ENCODE measurements around the gene KIT.

Gene KIT

DNA sequence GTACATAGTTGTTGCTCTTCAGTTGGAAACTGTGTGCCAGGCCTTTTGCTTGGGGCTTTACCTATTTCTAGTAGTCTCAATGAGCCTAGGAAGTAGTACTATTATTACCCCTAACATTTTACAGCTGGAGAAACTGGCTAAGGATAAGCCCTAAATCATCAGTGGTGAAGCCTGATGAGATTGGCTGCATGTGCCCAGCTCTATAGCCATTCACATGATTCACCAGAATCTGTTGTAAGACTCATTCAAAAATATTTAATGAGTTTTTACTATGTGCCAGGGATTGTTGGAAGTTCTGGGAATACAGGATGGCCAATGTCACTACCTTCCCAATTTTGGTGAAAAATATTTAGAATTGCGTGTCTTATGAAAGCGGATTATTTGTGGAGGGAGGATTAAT, 2.8 kb downstream of the KIT start:
- no peak for FAIRE-seq
- no peak for DNase-seq (ENCODE audit: low spot score)

DNA sequence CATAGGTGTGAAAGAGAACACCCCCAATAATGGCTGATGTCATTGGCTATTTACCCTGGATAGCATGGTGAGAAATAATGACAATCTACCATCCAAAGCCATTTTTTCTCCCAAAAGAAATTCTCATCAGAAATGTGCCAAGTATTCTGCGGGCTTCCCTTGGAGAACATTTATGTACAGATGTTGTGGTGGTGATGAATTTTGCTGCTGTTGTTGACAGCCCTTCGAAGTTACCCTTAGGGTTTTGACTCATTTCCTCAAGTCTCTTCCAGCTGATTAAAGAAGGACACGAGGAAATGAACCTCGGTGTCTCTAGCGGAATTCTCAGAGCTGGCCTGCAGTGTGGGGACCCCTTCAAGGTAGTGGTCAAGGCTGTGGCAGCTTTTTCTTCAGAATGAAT, 3.4 kb downstream of the KIT start:
- FAIRE-seq, result no peak

DNA sequence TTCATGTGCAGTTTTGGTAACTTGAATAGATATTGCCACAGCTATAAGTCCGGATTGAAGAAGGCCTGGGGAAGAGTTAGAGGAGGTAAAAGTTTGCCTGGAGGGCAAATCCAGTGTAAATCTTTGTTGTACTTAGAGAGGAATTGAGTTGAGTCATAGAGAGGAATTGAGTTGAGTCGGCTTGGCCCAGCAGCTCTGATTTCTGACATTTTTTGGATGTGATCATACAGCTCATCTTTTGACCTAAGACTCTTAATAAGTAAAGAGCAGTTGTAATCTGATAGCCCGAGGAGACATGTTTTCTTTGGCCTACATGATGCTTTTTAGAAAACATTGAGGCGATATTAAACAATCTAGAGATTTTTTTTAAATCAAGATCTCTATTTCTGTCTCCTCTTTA, 3.9 kb downstream of the KIT start:
- FAIRE-seq, result no peak
- DNase-seq (ENCODE audit: low spot score), result peak; percentile 52

More for the DNA sequence above, 3.4 kb downstream of the KIT start:
- DNase-seq (ENCODE audit: low spot score), result no peak

DNA sequence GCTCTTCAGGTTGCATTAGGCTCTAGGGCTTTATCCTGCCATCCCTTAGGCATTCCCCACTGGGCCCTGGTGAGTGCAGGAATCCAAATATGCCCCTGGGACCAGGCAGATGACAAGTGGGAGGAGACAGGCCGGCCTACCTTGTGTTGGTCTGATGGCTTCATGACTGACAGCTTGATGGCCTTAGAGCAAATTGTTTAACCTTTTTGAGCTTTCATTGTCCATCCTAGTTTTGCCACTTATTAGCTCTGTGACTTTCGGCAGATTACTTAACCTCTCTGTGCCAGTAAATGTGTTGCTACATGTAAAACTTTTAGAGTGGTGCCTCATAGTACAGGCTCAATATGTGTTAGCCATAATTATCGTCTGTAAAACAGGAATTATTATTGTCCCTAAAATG, 4.4 kb downstream of the KIT start:
- DNase-seq (ENCODE audit: low spot score) (no peak), FAIRE-seq (no peak)

DNA sequence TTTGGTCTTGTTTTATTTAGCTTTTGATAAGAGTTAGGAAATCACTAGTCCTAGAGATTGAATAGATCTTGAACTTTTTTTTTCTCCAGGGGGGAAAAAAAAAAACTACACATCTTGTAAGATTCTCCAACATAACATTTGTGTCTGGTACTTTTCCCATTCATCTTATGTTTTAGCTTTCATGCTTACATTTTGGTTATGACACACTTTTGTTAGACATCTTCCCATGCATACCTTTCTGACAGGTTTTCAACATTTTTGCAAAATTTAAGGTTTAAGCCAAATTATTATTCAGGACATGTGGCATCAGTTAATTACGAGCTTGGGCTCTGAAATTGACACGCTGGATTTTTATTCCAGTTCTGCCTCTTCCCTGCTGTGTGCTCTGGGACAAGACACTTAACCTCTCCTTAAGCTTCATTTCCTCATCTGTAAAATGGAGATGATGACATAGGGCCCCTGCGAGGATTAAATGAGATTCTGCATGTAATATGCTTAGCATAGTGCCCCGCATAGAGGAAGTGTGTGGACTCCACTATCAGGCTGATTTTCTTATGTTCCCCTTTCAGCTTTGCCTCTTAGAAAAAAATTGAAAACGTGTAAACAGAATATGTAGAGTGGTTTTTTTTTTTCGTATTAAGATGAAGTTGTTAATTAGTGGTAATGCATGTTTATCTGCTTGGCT, 5.3 kb downstream of the KIT start:
- no peak for DNase-seq (ENCODE audit: low spot score)

DNA sequence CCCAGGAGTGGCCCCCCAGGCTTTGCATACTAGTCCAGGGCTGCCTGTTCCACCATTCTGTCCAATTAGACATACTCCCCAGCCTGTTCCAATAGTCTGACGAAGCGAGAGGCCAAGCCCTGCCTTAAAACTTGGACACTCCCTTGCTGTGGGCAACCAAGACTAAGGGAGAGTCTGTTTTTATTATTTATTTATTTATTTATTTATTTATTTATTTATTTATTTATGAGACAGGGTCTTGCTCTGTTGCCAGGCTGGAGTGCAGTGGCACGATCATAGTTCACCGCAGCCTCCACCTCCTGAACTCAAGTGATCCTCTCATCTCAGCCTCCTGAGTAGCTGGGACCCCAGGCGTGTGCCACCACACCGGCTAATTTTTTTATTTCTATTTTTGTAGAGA, 6.6 kb downstream of the KIT start:
- FAIRE-seq (no peak), DNase-seq (ENCODE audit: low spot score) (no peak)

More for the DNA sequence above, 5.3 kb downstream of the KIT start:
- no peak for FAIRE-seq

DNA sequence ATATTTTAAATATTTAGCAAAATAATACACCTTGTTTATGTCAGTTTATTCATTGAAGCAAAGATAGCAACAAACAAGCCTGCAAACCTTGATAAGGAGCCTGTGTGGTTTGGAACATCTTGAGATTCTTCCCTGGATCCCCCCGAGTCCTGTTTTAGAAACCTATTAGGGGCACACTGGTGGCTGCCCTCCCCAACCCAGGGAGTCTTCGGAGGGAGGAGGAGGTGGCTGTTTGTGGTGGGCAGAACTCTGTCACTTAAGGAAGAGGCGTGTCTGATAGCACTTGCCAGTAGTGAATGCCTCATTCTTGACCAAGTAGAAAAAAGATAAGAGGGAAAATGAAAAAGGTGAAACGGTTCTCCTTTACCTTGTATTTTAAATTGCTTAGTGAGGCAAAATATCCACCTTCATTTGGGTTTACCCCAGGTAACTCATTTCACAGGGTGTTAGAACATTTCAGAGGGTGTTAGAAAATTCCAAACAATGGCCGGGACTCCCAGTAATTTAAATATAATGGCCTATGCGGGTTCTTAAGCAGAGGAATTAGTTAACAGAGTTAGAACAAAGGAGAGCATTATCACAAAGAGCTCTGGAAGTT, 10.4 kb downstream of the KIT start:
- FAIRE-seq (no peak), DNase-seq (ENCODE audit: low spot score) (no peak)

DNA sequence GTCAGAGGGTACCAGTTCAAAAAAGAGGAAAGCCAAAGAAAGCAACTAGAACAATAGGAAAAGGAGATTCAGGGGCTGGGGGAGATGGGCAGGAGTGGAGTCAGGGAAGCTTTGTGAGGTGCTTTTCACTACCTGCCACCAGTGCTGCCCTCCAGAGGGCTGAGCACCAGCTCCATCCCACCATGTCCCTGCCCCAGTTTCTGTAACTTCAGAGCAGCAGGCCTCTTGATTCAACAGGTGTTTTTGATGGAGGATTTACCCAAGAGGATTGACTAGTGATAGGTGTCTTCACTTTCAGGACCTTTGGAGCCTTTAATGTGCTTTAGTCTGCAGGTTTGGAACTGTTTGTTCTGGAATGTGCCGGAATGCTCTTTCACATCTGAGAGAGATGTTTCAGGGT, 12.1 kb downstream of the KIT start:
- FAIRE-seq, result no peak
- no peak for DNase-seq (ENCODE audit: low spot score)

DNA sequence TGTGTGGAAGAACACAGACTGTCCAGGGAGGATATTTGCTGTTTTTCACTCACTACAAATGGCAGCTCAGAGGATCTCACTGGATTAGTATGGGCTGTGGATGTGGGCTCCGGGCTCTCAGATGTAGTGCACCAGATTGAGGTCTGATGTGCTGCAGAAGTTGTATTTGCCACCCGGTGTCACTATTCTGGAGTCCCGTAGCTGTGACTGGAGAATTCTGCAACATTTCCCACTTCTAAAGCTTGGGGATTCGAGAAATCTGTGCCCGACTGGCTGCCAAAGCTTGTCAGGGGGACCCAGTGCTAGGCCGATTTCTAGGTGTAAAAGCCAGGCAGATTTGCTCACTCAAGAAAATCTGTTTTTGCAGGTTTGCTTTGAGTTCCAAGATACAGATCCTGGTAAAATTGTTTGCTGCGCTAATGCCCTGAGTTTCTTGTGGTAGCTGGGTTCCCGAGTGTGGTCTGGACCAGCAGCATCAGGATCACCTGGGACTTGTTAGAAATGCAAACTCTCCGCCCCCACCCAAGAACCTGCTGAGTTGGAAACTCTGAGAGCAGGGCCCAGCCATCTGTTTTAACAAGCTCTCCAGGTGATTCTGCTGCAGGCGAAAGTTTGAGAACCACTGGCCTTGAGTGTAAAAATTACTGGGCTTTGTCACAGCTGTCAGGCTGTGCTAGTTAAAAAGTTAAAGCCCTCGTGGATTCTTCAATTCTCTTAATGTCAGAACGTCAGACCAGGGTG, 18.1 kb downstream of the KIT start:
- FAIRE-seq (no peak), DNase-seq (ENCODE audit: low spot score) (no peak)

DNA sequence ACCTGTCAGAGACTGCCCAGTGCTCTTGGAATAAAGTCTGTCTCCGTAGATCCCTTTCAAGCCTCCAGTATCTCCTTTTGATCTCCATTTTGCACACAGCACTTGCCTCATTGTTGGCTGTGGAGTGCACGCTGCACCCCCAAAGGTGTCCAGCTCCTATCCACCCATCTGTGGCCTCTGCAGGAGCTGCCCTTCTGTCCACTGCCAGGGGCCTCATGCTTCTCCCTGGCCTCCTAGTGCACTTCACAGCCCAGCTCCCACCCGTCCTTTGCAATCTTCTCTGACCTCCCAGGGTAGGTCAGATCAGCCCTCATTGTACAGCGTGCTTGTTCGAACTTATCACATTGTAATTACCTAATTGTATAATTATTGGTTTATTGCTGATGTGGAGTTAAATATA, 18.9 kb downstream of the KIT start:
- DNase-seq (ENCODE audit: low spot score) (no peak), FAIRE-seq (no peak)

DNA sequence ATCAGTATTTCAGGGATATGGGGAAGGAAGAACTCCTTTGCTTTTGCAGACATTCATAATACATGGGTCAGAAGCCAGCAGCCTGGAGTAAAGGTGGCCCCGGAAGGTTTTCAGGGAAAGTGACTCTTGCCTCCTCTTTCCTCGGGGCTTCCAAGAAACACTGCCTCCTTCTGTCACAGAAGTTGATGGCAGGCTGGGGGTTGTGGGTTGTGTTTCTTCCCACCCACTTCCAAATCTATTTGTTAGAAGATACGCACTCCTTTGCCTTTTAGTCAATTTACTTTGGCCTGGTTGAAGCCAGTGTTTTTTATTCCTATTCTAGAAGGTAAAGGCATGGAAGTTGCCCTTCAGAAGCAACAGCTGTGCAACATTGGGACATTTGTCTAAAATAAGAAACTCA, 19.7 kb downstream of the KIT start:
- FAIRE-seq (no peak), DNase-seq (ENCODE audit: low spot score) (no peak)

DNA sequence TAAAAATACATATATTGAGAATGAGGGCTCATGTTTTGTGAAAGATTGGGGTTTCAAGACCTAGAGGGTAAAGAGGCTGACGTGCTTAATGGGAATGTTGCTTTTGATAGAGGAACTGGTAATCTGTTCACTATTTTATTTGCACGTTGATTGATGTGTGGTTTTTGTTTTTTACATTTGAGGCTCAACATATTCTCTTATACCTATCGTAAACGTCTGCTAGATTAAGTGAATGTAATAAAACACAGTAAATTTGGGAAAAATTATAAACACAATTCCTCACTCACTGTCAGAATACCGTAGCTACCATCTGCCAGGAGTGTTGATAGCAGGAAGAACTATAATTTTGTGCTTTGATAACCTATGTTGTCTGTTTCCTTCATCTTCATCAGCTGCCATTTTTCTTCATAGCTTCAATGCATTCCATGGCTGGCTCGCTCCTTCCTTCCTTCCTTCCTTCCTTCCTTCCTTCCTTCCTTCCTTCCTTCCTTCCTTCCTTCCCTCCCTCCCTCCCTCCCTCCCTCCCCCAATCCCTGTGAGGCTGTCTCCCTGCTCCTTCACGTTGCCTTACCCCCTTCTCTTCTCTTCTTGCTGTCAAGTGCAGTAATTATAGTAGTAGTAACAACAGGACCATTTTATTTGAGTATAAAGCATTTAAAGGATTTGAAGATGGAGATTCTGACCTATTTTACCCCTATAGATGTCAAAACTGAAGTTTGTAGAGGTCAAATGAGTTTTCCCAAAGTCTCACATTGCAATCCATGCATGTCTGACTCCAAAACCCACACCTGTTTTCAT, 20.3 kb downstream of the KIT start:
- DNase-seq (ENCODE audit: low spot score), result no peak
- FAIRE-seq, result no peak

DNA sequence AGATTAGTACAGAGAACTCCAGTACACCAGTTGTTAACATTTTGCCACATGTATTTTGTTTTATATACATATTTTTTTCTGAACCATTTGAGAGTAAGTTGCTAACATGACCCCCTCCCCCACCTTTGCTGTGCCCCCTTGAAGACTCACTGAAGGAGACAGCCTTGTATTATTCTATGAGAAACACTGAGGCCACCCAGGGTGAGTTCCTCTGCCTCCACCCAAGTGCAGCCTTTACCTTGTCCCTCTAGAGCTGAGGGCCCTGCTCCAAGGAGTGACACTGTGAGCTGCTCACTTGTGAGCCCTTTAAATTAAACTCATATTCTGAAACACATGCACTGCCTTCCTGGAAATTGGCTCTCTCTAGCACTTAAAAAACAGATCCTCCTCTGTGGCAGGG, 21.1 kb downstream of the KIT start:
- no peak for FAIRE-seq

DNA sequence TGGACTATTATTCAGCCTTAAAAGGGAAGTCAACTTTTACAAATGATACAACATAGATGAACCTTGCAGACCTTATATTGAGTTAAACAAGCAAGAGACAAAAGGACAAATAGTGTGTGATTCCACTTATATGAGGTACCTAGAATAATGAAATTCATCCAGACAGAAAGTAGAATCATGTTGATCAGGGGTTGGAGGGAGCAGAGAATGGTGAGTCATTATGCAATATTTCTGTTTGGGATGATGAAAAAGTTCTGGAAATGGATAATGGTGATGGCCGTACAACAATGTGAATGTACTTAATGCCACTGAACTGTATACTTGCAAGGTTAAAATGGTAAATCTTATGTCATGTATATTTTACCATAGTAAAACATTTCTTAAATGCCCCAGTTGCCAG, 22.1 kb downstream of the KIT start:
- FAIRE-seq (no peak), DNase-seq (ENCODE audit: low spot score) (no peak)

More for the DNA sequence above, 21.1 kb downstream of the KIT start:
- no peak for DNase-seq (ENCODE audit: low spot score)

DNA sequence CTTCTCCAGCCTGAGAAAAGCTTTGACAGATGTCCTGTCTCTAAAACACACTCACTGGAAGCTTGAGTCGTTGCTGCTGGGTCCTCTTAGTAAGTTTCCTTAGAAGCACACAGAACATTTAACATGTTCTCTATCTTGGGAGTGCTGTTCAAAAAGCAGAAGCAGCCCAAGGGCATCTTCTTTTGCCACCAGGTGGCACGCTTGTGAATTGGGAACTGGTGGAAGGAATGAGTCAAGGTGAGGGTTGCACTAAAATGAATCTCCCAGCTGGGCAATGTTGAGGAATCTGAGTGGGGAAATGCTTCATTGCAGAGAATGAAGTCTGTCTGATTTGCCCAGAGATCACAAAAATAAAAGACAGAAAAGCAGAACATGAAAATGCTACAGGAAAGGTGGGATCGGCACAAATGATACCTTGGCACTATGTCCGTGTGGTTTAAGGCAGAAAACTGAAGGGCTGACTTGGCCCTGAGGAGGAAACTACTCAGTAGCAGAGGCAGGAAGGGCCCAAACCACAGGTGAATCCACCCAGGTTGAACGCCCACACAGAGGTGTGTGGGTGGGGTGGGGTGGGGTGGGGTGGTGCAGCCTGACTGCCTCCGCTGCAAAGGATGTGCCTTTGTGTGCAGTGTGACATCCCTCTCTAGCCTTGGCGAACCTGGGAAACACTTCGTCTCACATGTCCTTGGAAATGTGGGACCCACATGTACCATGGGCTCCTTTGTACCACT, 26.0 kb downstream of the KIT start:
- no peak for FAIRE-seq
- DNase-seq (ENCODE audit: low spot score), result no peak

DNA sequence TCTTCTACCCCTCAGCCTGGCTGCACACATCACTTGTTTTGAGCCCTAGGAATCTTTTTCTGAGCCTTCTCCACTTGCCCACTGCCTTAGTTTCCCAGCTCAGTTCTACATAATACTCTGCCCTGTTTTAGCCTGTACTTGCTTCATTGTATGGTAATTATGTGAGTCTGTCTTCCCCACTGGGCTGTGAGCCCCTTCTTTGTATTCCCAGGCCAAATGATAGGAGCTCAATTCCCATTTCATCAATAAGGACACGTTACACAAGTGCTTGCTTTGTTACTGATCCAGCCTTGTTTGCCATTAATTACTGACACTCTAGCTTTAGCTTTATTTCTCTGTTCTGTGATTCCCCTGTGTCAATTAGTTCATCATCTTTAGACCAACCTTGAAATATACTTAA, 28.1 kb downstream of the KIT start:
- FAIRE-seq, result no peak
- no peak for DNase-seq (ENCODE audit: low spot score)

DNA sequence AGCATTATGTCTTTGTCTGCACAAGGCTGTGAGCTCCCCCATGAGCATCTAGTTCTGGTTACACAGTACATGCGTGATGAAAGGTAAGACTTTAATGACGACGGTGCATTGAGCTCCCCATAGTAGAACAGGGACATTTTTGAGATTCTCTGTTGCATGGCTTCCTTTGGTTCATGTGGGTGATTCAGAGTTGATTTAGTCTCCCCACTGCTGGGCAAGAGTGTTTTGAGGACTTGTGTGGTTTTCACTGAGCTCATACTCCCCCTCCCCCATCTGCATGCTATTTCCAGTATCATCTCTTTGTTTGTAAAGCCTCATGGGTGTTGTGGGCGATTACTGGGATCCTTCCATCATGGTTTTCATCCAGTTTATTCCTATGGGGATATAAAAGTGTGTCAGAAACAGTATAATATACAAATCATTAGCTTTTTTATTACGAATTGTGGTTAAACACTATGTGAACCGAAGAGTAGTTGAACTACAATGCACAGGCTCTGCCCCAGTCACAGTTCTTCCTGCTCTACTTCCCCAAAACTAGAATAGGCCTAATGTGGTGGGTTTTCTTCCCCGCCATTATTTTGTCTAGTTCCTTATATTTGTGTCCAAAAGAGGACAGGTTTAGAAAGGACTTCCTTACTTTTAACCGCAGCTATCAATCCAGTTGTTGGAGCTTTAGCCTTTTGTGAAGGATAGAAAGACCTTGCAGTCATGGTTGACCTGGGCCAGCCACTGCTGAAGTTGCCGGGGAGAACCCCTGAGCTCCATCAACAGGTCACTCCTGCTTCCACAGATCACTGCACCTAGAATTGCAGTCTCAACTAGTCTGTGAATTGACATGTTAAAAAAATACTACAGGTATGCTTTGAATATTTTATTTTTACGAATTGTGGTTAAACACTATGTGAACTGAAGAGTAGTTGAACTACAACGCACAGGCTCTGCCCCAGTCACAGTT, 30.4 kb downstream of the KIT start:
- no peak for DNase-seq (ENCODE audit: low spot score)
- FAIRE-seq, result no peak

DNA sequence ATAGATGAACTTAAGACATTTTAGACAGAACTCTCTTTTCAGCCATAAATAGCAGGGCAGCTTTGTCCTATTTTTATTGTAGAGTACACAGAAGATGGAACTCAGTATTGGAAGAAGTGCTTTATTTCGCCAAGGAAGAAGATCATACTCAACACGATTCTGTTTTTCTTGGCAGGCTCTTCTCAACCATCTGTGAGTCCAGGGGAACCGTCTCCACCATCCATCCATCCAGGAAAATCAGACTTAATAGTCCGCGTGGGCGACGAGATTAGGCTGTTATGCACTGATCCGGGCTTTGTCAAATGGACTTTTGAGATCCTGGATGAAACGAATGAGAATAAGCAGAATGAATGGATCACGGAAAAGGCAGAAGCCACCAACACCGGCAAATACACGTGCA, 37.6 kb downstream of the KIT start:
- FAIRE-seq, result no peak
- DNase-seq (ENCODE audit: low spot score), result no peak

DNA sequence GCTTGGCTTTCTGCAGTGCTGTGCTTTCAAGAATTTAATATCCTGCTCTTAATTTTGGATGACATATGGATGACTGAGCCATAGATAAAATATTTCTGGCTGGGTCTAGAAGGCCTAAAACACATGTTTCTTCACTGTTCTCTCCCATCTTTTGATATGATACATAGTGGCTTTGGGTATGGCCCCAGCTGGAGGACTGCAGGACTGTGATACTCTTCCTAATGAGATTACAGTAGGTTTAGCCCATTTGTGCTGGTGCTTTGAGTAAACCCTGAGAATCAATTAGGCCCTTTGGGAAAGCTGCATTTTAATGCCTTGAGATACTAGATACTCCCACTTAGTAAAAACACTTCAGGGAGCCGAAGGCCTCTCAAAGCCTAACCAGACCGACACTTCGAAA, 38.0 kb downstream of the KIT start:
- FAIRE-seq (no peak), DNase-seq (ENCODE audit: low spot score) (no peak)

DNA sequence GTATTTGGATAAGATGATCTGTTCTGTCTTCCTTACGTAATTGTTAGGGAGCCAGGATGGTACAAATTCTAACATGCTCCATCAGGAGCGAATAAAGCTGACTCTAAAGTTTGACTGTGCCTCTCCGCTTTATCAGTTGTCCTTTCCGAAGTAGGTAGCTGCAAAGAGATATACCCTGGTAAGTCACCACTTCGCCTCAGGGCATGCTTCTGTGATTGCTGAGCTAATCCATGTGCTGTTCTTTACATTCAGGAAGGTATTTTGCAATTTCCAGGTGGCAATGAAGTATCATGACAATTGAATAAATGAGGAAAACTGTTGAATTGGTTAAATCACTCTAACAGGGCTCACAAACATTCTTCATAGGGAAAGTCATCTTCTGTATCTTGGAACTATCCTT, 38.9 kb downstream of the KIT start:
- no peak for DNase-seq (ENCODE audit: low spot score)
- FAIRE-seq, result no peak

Data from RCC 7860 (cell line).